ENCODE measurements around the gene EMC9.
A peak's percentile ranks its signal among the peaks of the same experiment; 100 is the strongest.

EMC9 gene

DNA sequence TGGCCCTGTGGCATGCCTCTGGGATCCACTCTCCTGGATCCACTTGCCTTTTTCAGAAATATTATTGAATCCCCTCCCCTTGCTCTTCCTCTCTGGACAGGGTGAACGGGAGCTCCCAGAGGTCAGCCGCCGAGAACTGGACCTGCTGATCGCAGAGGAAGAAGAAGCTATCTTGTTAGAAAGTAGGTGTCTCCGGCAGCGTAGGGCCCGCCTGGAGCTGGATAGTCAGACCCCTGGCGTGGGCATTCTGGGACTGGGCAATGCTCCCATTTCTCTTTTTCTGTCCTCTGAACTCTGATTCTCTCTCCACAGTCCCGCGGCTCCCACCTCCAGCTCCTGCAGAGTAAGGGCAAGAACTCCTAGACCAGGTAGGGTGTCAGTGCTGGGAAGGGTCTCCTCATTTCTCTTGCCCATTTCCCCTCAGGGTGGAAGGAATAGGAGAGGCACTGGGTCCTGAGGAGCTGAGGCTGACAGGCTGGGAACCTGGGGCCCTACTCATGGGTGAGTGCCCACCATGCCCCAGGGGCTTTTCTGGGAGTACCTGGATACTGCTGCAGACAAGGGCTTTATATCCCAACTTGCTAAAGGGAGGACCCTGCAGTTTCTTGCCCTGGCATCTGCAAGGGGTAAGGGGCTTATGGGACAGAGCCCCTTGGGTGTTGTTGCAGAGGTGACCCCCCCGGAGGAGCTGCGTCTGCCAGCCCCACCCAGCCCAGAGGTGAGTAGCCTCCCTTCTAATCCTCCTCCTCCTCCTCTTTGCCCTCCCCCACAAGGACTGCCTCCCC is 35.8 kb upstream of the EMC9 start:
- DNase-seq (ENCODE audit: low read depth, low spot score): no peak

GRCh38 chr14:24176599-24176998 is 35.2 kb upstream of the EMC9 start:
- no peak for DNase-seq (ENCODE audit: low read depth, low spot score)

DNA sequence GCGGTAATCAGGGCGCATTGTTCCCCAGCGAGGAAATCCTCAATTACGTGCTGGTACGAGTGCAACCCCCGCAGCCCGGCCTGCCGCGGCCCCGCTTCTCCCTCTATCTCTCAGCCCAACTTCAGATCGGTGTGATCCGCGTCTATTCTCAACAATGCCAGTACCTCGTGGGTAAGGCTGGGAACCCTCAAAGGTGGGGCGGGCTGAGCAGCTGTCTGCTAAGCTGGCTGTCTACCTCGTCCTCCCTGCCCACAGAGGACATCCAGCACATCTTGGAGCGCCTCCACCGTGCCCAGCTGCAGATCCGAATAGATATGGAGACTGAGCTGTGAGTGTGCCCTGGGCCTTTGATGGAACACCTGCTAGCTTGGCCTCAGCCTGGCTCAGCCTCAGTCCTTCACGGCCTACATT is 31.5 kb upstream of the EMC9 start:
- DNase-seq (ENCODE audit: low read depth, low spot score): no peak

DNA sequence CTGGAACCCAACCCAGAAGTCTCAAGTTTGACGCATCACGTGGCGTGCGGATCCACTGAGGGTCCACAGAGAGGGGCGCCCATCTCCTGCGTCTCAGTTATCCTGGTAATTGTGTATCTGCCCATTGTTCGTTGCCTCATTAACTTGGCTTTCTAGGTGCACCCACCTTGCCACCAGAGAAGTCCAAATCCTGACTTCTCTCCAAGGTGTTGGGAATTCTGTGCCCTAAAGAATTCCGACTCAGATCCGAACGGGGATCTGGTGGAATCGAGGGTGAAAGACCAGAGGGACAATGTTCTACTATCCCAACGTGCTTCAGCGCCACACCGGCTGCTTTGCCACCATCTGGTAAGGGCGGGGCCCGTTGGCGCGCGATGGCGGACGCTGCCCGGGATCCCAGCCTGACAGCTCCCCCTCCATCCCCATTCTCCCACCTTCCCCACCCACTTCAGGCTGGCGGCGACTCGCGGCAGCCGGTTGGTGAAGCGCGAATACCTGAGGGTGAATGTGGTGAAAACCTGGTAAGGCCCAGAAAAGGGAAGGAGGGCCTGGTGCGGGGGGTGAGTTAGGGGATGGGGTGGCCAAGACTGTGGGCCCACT is 31.0 kb upstream of the EMC9 start:
- DNase-seq (ENCODE audit: low read depth, low spot score): peak; percentile 58

- DNase-seq (ENCODE audit: low read depth, low spot score): peak; percentile 99
These were observed 30.2 kb upstream of the EMC9 start, which contains the start of gene REC8 for GRCh38 chr14:24171422-24172260. REC8 (plus strand) TSS chr14:24172080; CDS start chr14:24172553, 473 bp downstream.

DNA sequence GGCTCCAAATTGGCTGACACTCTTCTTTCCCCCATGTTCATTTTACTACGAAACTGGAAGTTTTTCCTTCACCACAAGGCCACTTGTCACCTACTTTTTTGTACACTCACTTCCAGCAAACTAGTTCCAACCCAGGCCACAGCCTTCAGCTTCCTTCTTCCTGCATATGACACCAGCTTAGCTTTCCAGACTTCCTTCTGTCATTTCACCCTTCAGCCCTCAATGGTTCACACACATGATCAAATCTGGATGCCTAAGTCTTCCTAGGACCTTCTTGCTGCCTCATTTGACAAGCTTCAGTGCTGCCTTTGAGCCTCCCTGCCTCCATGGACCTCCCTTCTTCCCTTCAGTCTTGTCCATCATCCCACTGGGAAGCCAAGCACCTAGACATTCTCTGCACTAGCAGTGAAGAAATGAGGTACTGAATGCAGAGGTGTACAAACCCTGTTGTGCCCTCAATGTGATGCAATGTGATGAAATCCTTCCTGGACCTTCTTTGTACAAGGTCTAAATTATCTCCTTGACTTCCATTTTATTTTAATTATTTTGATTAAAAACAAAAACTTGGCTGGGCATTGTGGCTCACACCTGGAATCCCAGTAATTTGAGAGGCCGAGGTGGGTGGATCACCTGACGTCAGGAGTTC is 26.2 kb upstream of the EMC9 start:
- DNase-seq (ENCODE audit: low read depth, low spot score): no peak

DNA sequence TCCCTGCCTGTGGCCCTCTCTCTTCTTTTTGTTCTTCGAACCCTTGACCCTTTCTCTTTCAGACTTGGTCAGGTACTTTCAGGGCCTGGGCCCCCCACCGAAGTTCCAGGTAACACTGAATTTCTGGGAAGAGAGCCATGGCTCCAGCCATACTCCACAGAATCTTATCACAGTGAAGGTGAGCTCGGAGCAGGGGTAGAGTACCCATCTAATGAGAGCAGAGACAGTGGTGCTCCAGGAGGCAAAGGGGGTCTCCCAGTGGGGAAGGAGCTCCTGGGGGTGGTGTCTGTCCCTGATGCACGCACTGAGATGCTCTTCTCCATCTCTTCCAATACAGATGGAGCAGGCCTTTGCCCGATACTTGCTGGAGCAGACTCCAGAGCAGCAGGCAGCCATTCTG is 24.4 kb upstream of the EMC9 start:
- DNase-seq (ENCODE audit: low read depth, low spot score): no peak

GRCh38 chr14:24164518-24164991 is 23.2 kb upstream of the EMC9 start:
- DNase-seq (ENCODE audit: low read depth, low spot score): no peak

DNA sequence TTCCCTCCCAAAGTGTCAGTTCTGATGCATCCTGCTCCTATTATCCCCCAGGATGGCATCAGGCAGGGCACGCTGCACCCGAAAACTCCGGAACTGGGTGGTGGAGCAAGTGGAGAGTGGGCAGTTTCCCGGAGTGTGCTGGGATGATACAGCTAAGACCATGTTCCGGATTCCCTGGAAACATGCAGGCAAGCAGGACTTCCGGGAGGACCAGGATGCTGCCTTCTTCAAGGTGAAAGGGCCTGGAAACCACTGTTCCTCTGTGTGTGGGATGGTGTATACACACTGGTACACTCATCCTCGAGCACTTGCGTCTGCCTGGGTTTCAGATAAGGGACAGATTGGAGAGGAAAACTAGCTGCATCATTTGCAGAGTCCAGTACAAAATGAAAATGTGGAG is 20.7 kb upstream of the EMC9 start:
- no peak for DNase-seq (ENCODE audit: low read depth, low spot score)

DNA sequence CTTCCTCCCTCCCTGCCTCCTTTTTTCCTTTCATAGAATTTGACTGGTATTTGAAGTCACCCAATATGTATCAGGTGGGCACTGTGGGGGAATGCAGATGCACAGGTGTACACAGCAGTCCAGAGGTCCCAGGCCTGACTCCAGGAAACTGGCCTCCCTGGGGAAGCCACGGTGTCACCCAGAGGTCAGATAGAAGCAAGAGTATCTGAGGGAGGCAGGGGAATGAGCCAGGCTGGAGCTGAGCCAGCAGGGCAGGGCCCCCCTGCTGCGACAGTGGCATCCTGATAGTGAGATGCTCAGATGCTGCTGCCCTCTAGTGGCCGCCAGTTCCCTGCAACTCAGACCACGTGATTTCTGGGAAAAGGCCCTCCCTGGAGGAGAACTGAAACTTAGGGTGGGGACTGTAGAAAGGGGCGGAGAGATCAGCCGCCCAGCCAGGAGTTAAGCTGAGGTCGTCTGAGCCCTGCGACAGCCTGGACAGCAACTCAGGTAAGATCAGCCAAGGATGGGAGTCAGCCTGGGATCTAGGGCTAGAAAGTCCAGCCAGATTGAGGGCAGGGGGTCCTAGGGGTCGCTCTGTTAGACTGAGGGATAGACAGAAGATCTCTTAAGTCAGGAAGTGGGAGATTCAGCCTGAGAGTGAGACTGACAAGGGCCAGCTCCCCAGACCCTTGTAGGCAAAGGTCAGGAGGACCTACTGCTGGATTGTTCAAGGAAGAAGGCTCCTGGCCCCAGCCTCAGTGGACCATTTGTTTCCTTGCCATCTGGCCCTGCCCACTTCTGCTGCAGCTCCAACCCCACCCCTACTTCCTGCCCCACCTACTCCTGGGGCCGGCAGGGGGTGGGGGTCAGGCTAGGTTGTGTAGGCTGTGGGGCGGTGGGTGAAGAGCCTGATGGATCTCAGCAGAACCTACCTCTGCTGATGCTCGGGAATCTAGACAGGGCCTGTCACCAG is 19.7 kb upstream of the EMC9 start, which contains the start of gene IRF9:
Gene IRF9, plus strand, starts transcription at position 416 of the 955 bp plus-strand sequence. CDS start 880 bp downstream, outside the sequence.
- peak; percentile 98 for DNase-seq (ENCODE audit: low read depth, low spot score)

GRCh38 chr14:24160499-24160849 is 19.1 kb upstream of the EMC9 start:
- DNase-seq (ENCODE audit: low read depth, low spot score): no peak

GRCh38 chr14:24159777-24160498 is 18.5 kb upstream of the EMC9 start:
- DNase-seq (ENCODE audit: low read depth, low spot score): no peak

GRCh38 chr14:24157331-24157730 is 15.9 kb upstream of the EMC9 start:
- DNase-seq (ENCODE audit: low read depth, low spot score): no peak

- no peak for DNase-seq (ENCODE audit: low read depth, low spot score)
These were observed 15.4 kb upstream of the EMC9 start for GRCh38 chr14:24156840-24157239.

DNA sequence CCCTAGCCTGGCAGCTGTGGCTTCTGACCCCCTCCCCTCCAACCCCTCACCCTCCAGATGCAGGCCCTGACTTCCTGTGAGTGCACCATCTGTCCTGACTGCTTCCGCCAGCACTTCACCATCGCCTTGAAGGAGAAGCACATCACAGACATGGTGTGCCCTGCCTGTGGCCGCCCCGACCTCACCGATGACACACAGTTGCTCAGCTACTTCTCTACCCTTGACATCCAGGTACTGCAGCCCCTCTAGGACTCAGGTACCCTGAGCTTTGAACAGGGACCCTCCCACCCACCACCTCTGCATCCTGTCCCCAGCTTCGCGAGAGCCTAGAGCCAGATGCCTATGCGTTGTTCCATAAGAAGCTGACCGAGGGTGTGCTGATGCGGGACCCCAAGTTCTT is 13.7 kb upstream of the EMC9 start:
- DNase-seq (ENCODE audit: low read depth, low spot score): no peak

GRCh38 chr14:24151404-24152080 is 10.2 kb upstream of the EMC9 start:
- no peak for DNase-seq (ENCODE audit: low read depth, low spot score)

DNA sequence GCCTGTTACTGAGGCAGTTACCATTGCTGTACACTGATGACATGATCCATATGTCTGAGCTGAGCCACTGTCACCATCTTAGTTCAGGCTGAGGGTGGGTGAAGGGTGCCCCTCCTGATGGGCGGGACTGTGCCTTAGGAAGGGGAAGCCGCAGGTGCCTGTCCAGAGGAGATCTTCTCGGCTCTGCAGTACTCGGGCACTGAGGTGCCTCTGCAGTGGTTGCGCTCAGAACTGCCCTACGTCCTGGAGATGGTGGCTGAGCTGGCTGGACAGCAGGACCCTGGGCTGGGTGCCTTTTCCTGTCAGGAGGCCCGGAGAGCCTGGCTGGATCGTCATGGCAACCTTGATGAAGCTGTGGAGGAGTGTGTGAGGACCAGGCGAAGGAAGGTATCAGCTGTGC is 9.6 kb upstream of the EMC9 start:
- DNase-seq (ENCODE audit: low read depth, low spot score): no peak

DNA sequence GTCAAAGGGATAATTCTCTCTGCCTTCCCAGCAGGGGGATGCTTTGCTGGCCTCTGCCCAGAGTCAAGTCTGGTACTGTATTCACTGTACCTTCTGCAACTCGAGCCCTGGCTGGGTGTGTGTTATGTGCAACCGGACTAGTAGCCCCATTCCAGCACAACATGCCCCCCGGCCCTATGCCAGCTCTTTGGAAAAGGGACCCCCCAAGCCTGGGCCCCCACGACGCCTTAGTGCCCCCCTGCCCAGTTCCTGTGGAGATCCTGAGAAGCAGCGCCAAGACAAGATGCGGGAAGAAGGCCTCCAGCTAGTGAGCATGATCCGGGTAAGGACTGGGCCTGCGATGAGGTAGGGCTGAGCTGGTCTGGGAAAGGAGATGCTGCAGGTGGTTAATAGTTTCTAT is 9.2 kb upstream of the EMC9 start:
- DNase-seq (ENCODE audit: low read depth, low spot score): no peak

DNA sequence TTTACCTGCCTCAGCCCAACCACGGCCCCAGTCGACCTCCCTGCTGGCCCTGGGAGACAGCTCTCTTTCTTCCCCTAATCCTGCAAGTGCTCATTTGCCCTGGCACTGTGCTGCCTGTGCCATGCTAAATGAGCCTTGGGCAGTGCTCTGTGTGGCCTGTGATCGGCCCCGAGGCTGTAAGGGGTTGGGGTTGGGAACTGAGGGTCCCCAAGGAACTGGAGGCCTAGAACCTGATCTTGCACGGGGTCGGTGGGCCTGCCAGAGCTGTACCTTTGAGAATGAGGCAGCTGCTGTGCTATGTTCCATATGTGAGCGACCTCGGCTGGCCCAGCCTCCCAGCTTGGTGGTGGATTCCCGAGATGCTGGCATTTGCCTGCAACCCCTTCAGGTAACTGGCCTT is 8.7 kb upstream of the EMC9 start:
- DNase-seq (ENCODE audit: low read depth, low spot score): no peak
